ENCODE measurements around the gene GABRA1.

- no peak for TF ChIP-seq CTCF (IDR thresholded peaks at IDR 0.05)
- TF ChIP-seq POLR2A (IDR thresholded peaks at IDR 0.05): no peak
Measured at GRCh38 chr5:161804263-161804662, 43.7 kb upstream of the GABRA1 start.

All from vagina (tissue), 2 donors.